ENCODE measurements around the gene HBG1.

DNA sequence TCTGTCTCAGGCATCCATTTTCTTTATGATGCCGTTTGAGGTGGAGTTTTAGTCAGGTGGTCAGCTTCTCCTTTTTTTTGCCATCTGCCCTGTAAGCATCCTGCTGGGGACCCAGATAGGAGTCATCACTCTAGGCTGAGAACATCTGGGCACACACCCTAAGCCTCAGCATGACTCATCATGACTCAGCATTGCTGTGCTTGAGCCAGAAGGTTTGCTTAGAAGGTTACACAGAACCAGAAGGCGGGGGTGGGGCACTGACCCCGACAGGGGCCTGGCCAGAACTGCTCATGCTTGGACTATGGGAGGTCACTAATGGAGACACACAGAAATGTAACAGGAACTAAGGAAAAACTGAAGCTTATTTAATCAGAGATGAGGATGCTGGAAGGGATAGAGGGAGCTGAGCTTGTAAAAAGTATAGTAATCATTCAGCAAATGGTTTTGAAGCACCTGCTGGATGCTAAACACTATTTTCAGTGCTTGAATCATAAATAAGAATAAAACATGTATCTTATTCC is 31.0 kb upstream of the HBG1 start:
- TF ChIP-seq, protein P1, sequence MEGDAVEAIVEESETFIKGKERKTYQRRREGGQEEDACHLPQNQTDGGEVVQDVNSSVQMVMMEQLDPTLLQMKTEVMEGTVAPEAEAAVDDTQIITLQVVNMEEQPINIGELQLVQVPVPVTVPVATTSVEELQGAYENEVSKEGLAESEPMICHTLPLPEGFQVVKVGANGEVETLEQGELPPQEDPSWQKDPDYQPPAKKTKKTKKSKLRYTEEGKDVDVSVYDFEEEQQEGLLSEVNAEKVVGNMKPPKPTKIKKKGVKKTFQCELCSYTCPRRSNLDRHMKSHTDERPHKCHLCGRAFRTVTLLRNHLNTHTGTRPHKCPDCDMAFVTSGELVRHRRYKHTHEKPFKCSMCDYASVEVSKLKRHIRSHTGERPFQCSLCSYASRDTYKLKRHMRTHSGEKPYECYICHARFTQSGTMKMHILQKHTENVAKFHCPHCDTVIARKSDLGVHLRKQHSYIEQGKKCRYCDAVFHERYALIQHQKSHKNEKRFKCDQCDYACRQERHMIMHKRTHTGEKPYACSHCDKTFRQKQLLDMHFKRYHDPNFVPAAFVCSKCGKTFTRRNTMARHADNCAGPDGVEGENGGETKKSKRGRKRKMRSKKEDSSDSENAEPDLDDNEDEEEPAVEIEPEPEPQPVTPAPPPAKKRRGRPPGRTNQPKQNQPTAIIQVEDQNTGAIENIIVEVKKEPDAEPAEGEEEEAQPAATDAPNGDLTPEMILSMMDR (IDR thresholded peaks at IDR 0.05): no peak
- no peak for TF ChIP-seq POLR2A (IDR thresholded peaks at IDR 0.05)

Data from uterus (tissue), 2 donors.